K562 (cell line): Measurements from ENCODE around the gene ORAI2. TPM values are rescaled to one million over a fixed set of nuclear protein-coding genes. Genes with fewer than 3 reads are reported as not detected.
A peak's percentile ranks its signal among the peaks of the same experiment; 100 is the strongest.

Source experiments
- ATAC-seq: fragments of 200-7000 bp; cut with Tn5 transposase; 3 replicates; pipeline ENCODE4 v1.9.1; 2020; ENCODE audit warnings: moderate library complexity
- BruUV-seq: library from RNA; stranded (reverse); fragments of 400-500 nt; replicated peaks from 2 replicates; lab custom pipeline; 2021; lab: Mats Ljungman, UMichigan
- CTCF ChIA-PET: fragments of 300-600 bp; formaldehyde crosslinking; extraction: SDS; loops from one replicate; lab custom pipeline; 2021; ENCODE audit warnings: low intra/inter-chr PET ratio; lab: Yijun Ruan, JAX
- POLR2A ChIA-PET: fragments of 300-600, 350-650 bp; sonication (Branson Sonifier 250); formaldehyde crosslinking; extraction: SDS; loops from one replicate; lab custom pipeline; 2021; ENCODE audit warnings: antibody characterized with exemption, inconsistent platforms; lab: Yijun Ruan, JAX
- DNase-seq, 4 experiments: peaks; one replicate each; pipeline versions ENCODE4 v3.0.0 to v3.0.0-alpha.2; 2011 to 2018; ENCODE audit warnings: low spot score in 3 of 4, mixed read lengths in 3 of 4; ENCODE audit errors: extremely low read depth in 1 of 4
- FAIRE-seq: peaks from 2 replicates; lab custom pipeline; 2011; peaks lifted over from hg19 to GRCh38; lab: Jason Lieb, UNC
- H2AFZ ChIP-seq: 2 replicates; pipeline ENCODE4 v1.6.0; 2011; ENCODE audit warnings: low read depth, low read length, control low read depth, inconsistent platforms
- H3K27ac ChIP-seq: fragments of 200-600 bp; 3 replicates; pipeline ENCODE4 v1.8.0; 2011; ENCODE audit warnings: low read depth, mild to moderate bottlenecking, control low read depth, inconsistent platforms, low read length, moderate library complexity, mixed read lengths; ENCODE audit errors: extremely low read depth
- H3K27me3 ChIP-seq, 2 experiments: fragments of 300-600 bp in 1 of 2; 2 replicates in 1 of 2; 3 replicates in 1 of 2; pipeline versions ENCODE4 v1.6.0 to v1.8.0; 2011; ENCODE audit warnings: inconsistent platforms in 2 of 2, low read length in 2 of 2, mild to moderate bottlenecking in 1 of 2, mixed read lengths in 1 of 2, moderate library complexity in 1 of 2; ENCODE audit not compliant: control insufficient read depth in 2 of 2, insufficient read depth in 2 of 2
- H3K36me3 ChIP-seq: fragments of 300-600 bp; 3 replicates; pipeline ENCODE4 v1.8.0; 2011; ENCODE audit warnings: mild to moderate bottlenecking, low read length, inconsistent platforms; ENCODE audit not compliant: control insufficient read depth, insufficient read depth
- H3K4me1 ChIP-seq, 2 experiments: fragments of 200-600 bp in 1 of 2; replicated peaks in 1 of 2; 2 replicates in 1 of 2; 3 replicates in 1 of 2; pipeline versions ENCODE4 v1.5.1 to v1.8.0; 2011; ENCODE audit warnings: inconsistent platforms in 2 of 2, low read length in 2 of 2, mild to moderate bottlenecking in 1 of 2, mixed read lengths in 1 of 2, moderate library complexity in 1 of 2; ENCODE audit not compliant: control insufficient read depth in 2 of 2, insufficient read depth in 2 of 2
- H3K4me2 ChIP-seq: 2 replicates; pipeline ENCODE4 v1.6.1; 2011; ENCODE audit warnings: low read length, control low read depth, inconsistent platforms, mixed read lengths; ENCODE audit not compliant: insufficient read depth
- H3K4me3 ChIP-seq: fragments of 200-600 bp; sonication (generic), shearing (Covaris generic); 2 replicates; pipeline ENCODE4 v1.5.1; 2016; ENCODE audit warnings: control low read depth, inconsistent platforms
- H3K79me2 ChIP-seq: fragments of 200-600 bp; 3 replicates; pipeline ENCODE4 v1.8.0; 2011; ENCODE audit warnings: low read length, inconsistent platforms; ENCODE audit not compliant: control insufficient read depth, insufficient read depth
- H3K9ac ChIP-seq, 2 experiments: 2 replicates each; pipeline versions ENCODE4 v1.6.0 to v1.6.1; 2011; ENCODE audit warnings: low read depth in 2 of 2, low read length in 2 of 2, control low read depth in 1 of 2, inconsistent platforms in 1 of 2, mild to moderate bottlenecking in 1 of 2, mixed read lengths in 1 of 2; ENCODE audit not compliant: insufficient read depth in 1 of 2
- H3K9me1 ChIP-seq: one replicate; pipeline ENCODE4 v1.6.0; 2011; ENCODE audit warnings: inconsistent platforms, mild to moderate bottlenecking, low read length, moderate library complexity; ENCODE audit not compliant: control insufficient read depth, insufficient read depth
- H3K9me3 ChIP-seq: replicated peaks from 2 replicates; pipeline ENCODE4 v1.5.1; 2011; ENCODE audit warnings: low read depth, low read length, inconsistent platforms; ENCODE audit not compliant: control insufficient read depth, insufficient read depth
- H4K20me1 ChIP-seq: replicated peaks from 2 replicates; pipeline ENCODE4 v1.6.1; 2011; ENCODE audit warnings: low read length, inconsistent platforms, mixed read lengths; ENCODE audit not compliant: control insufficient read depth, insufficient read depth
- CBFA2T2 ChIP-seq: fragments of 450-650 bp; conservative IDR thresholded peaks from 2 replicates; pipeline ENCODE4 v1.6.1; 2017; ENCODE audit warnings: mild to moderate bottlenecking
- CHD1 ChIP-seq: fragments of 200-600 bp; sonication (generic); IDR thresholded peaks from one replicate; pipeline ENCODE4 v1.6.1; 2012; ENCODE audit warnings: mild to moderate bottlenecking, moderate library complexity, low read length, inconsistent platforms
- DLX4 ChIP-seq: fragments of 250-450 bp; sonication (Bioruptor Pico); IDR thresholded peaks from 2 replicates; pipeline ENCODE4 v1.6.1; 2021; ENCODE audit warnings: mild to moderate bottlenecking
- MED1 ChIP-seq: sonication (generic); formaldehyde crosslinking; IDR thresholded peaks from 2 replicates; pipeline ENCODE4 v1.8.1; 2023; ENCODE audit warnings: missing genetic modification reagents, borderline replicate concordance
- PCBP1 ChIP-seq: fragments of 200-400 bp; formaldehyde crosslinking; IDR thresholded peaks from 2 replicates; pipeline ENCODE4 v1.6.1; 2018; ENCODE audit warnings: mild to moderate bottlenecking, low read depth, low read length; ENCODE audit not compliant: poor library complexity, severe bottlenecking
- POLR2A ChIP-seq: fragments of 450-650 bp; conservative IDR thresholded peaks from 2 replicates; pipeline ENCODE4 v1.6.1; 2016
- SMAD1 ChIP-seq: fragments of 150-350 bp; IDR thresholded peaks from 2 replicates; pipeline ENCODE4 v1.6.1; 2014; ENCODE audit warnings: low read length, low read depth; ENCODE audit not compliant: partially characterized antibody
- SUPT5H ChIP-seq: fragments of 450-650 bp; IDR thresholded peaks from 2 replicates; pipeline ENCODE4 v1.6.1; 2016
- TAF1 ChIP-seq: IDR thresholded peaks from 2 replicates; pipeline ENCODE4 v1.6.1; 2011; ENCODE audit warnings: mild to moderate bottlenecking, low read length, moderate library complexity; ENCODE audit not compliant: insufficient read depth, control insufficient read depth, severe bottlenecking; ENCODE audit errors: extremely low read depth
- TAF15 ChIP-seq: fragments of 200-400 bp; formaldehyde crosslinking; IDR thresholded peaks from 2 replicates; pipeline ENCODE4 v1.6.1; 2017; ENCODE audit warnings: mild to moderate bottlenecking, low read depth, low read length, moderate library complexity
- TARDBP ChIP-seq: fragments of 450-650 bp; IDR thresholded peaks from 2 replicates; pipeline ENCODE4 v1.6.1; 2016
- TEAD1 ChIP-seq, 2 experiments: fragments of 450-650 bp in 1 of 2; sonication (generic) in 1 of 2; formaldehyde crosslinking; IDR thresholded peaks; 2 replicates each; pipeline versions ENCODE4 v1.4.0 to v1.8.0; 2020 to 2022; ENCODE audit warnings: mild to moderate bottlenecking in 2 of 2, missing genetic modification reagents in 1 of 2
- TEAD2 ChIP-seq: fragments of 450-650 bp; IDR thresholded peaks from 2 replicates; pipeline ENCODE4 v1.6.1; 2016; ENCODE audit warnings: missing genetic modification characterization, control low read depth, missing compliant biosample characterization
- TOE1 ChIP-seq, 2 experiments: fragments of 450-650 bp in 1 of 2; sonication (generic) in 1 of 2; formaldehyde crosslinking in 1 of 2; IDR thresholded peaks; 2 replicates each; pipeline versions ENCODE4 v1.7.1 to v1.8.0; 2016 to 2022; ENCODE audit warnings: borderline replicate concordance in 2 of 2, mild to moderate bottlenecking in 2 of 2, antibody characterized with exemption in 1 of 2, inconsistent platforms in 1 of 2, low read depth in 1 of 2, missing genetic modification reagents in 1 of 2, moderate library complexity in 1 of 2
- ZKSCAN8 ChIP-seq: fragments of 200-800 bp; sonication (Bioruptor generic); IDR thresholded peaks from 2 replicates; pipeline ENCODE4 v1.6.1; 2016; ENCODE audit warnings: missing genetic modification characterization, missing compliant biosample characterization
- ZNF3 ChIP-seq: fragments of 250-450 bp; sonication (Bioruptor Pico); IDR thresholded peaks from 2 replicates; pipeline ENCODE4 v1.5.0; 2021; ENCODE audit warnings: mild to moderate bottlenecking, moderate library complexity
- ZNF395 ChIP-seq: fragments of 200-800 bp; sonication (Bioruptor generic); IDR thresholded peaks from 2 replicates; pipeline ENCODE4 v1.6.1; 2017; ENCODE audit warnings: missing genetic modification characterization, missing compliant biosample characterization
- ZNF77 ChIP-seq: fragments of 250-450 bp; sonication (Bioruptor Pico); IDR thresholded peaks from 2 replicates; pipeline ENCODE4 v1.5.0; 2020
- WGBS: fragments of 100-300 bp; shearing (Covaris generic); methylation state at CpG from one replicate; pipeline ENCODE4 v1.1.6; 2016; ENCODE audit warnings: low coverage, mixed read lengths; ENCODE audit not compliant: insufficient coverage; ENCODE audit errors: missing lambda C conversion rate; 5-methylcytosine and 5-hydroxymethylcytosine counted together
- in situ Hi-C: fragments of 300-500 bp; cut with MboI; formaldehyde crosslinking; loops from 4 replicates; pipeline ENCODE4 v1.15.0; 2018; ENCODE audit warnings: inconsistent platforms, mixed read lengths
- intact Hi-C: fragments of 100-400 bp; cut with micrococcal nuclease; formaldehyde crosslinking; loops from 2 replicates; pipeline ENCODE4 v1.14.2; 2022
- polyA plus RNA-seq, 8 experiments: library from polyadenylated mRNA; depleted of rRNA in 4 of 8; stranded (reverse) in 5 of 8; unstranded in 3 of 8; fragments of >200 nt; fragmentation: Nextera tagmentation in 2 of 8; fragmentation: Illumina TruSeq in 1 of 8; extraction: Ambion mirVana in 2 of 8; extraction: Trizol in 1 of 8; gene quantifications; 2 replicates each; pipeline versions ENCODE4 v1.2.1 to v1.2.3, GENCODE V29; 2011 to 2014; ENCODE audit warnings: inconsistent platforms in 1 of 8, missing spikeins in 1 of 8
- total RNA-seq, 7 experiments: library from RNA; depleted of rRNA in 6 of 7; stranded (reverse); fragments of >200 nt in 6 of 7; fragmentation: Illumina TruSeq in 2 of 7; extraction: Trizol in 2 of 7; gene quantifications; 2 replicates each; pipeline versions ENCODE4 v1.2.1 to v1.2.3, GENCODE V29; 2011 to 2021; ENCODE audit warnings: low replicate concordance in 1 of 7
- TF ChIP-seq, protein P1 (sequence below): fragments of 450-650 bp; IDR thresholded peaks from 2 replicates; pipeline ENCODE4 v1.6.1; 2018; ENCODE audit warnings: mild to moderate bottlenecking, low read depth; ENCODE audit not compliant: partially characterized antibody
- TF ChIP-seq, protein P2 (sequence below): sonication (generic); formaldehyde crosslinking; IDR thresholded peaks from 2 replicates; pipeline ENCODE4 v1.9.0; 2022; ENCODE audit warnings: mild to moderate bottlenecking, missing genetic modification reagents

The ORAI2 gene
- total and polyA plus RNA-seq, 9 of the 15 experiments (the other 6 are each of a cell fraction or from before 2014, with no cell fraction given): 1.1 to 27.7 (median 9.2) TPM

GRCh38 chr7:102396710-102397019 lies 36.7 kb upstream of the ORAI2 start:
- no peaks in the 10 kb centered on the region for H3K9me3 ChIP-seq
- peaks cover 14% of the 10 kb centered on the region for H3K79me2 ChIP-seq
- peaks cover 58% of the 10 kb centered on the region; the same call in 2 of the 3 replicates for H3K36me3 ChIP-seq
- peaks cover 5 to 15% of the 10 kb centered on the region in 2 experiments; a peak in 3 of 5 replicates for H3K4me1 ChIP-seq
- H4K20me1 ChIP-seq: peaks cover 11% of the 10 kb centered on the region; the same call in 1 of the 2 replicates
- intact Hi-C loops (loop anchor here (10.0 kb wide), 1 partner anchor 852 kb away; no protein-coding TSS in a partner anchor), in situ Hi-C loops (no loop called here)
- POLR2A ChIA-PET: interaction anchor here (0.6 to 1.4 kb wide), 3 partner anchors 12 to 42 kb away, joined by 3 to 4 read pairs (median 3); no protein-coding TSS in a partner anchor
- WGBS: 1% methylated on average over 12 of the region's 12 CpGs
- peak overlapping the region; percentile 85 for H2AFZ ChIP-seq
- FAIRE-seq (no peak), ATAC-seq (peak; percentile 29), DNase-seq (no peak)
- H3K27ac ChIP-seq: peak overlapping the region; percentile 65
- no peaks in the 10 kb centered on the region for H3K27me3 ChIP-seq
- CTCF ChIA-PET: interaction anchor here (0.9 kb wide), 1 partner anchor 116 kb away, joined by 5 read pairs; no protein-coding TSS in a partner anchor
- BruUV-seq: TSS peak; percentile 55
- H3K9ac ChIP-seq: peak overlapping the region; percentile 87 to 95
- peak overlapping the region; percentile 83 for H3K4me3 ChIP-seq
- peak overlapping the region; percentile 94 for H3K4me2 ChIP-seq
- H3K9me1 ChIP-seq: no peaks in the 10 kb centered on the region
- TF ChIP-seq CBFA2T2 (no peak), ZNF77 (CRISPR knock-in tag) (no peak), ZNF3 (CRISPR knock-in tag) (no peak), PCBP1 (no peak), MED1 (CRISPR knock-in tag) (no peak), TARDBP (no peak), TEAD2 (tag) (no peak), ZNF395 (CRISPR knock-in tag) (no peak), DLX4 (CRISPR knock-in tag) (no peak), POLR2A (peak; percentile 62; the same call in 1 of the 2 replicates), TEAD1 (CRISPR knock-in tag; IDR thresholded peaks at IDR 0.05) (0 out of 4 replicates have a peak, but pooled peaks of 1 of the 2 experiments have one; percentile 3), SUPT5H (peak; percentile 5; the same call in 1 of the 2 replicates), ZKSCAN8 (CRISPR knock-in tag) (no peak), TAF15 (no peak), TOE1 (IDR thresholded peaks at IDR 0.05; ENCODE audit: borderline replicate concordance) (0 out of 2 replicates have a peak, but pooled peaks have one; percentile 21), TOE1 (CRISPR knock-in tag; IDR thresholded peaks at IDR 0.05; ENCODE audit: borderline replicate concordance, low read depth) (no peak), CHD1 (peak; percentile 62), TAF1 (no peak), SMAD1 (no peak)
- TF ChIP-seq, protein P1, sequence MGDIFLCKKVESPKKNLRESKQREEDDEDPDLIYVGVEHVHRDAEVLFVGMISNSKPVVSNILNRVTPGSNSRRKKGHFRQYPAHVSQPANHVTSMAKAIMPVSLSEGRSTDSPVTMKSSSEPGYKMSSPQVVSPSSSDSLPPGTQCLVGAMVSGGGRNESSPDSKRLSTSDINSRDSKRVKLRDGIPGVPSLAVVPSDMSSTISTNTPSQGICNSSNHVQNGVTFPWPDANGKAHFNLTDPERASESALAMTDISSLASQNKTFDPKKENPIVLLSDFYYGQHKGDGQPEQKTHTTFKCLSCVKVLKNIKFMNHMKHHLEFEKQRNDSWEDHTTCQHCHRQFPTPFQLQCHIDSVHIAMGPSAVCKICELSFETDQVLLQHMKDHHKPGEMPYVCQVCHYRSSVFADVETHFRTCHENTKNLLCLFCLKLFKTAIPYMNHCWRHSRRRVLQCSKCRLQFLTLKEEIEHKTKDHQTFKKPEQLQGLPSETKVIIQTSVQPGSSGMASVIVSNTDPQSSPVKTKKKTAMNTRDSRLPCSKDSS: no peak
- TF ChIP-seq, protein P2, sequence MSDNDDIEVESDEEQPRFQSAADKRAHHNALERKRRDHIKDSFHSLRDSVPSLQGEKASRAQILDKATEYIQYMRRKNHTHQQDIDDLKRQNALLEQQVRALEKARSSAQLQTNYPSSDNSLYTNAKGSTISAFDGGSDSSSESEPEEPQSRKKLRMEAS (CRISPR knock-in tag): no peak
